Measurements from ENCODE around the gene TMEM273.

TMEM273 gene

DNA sequence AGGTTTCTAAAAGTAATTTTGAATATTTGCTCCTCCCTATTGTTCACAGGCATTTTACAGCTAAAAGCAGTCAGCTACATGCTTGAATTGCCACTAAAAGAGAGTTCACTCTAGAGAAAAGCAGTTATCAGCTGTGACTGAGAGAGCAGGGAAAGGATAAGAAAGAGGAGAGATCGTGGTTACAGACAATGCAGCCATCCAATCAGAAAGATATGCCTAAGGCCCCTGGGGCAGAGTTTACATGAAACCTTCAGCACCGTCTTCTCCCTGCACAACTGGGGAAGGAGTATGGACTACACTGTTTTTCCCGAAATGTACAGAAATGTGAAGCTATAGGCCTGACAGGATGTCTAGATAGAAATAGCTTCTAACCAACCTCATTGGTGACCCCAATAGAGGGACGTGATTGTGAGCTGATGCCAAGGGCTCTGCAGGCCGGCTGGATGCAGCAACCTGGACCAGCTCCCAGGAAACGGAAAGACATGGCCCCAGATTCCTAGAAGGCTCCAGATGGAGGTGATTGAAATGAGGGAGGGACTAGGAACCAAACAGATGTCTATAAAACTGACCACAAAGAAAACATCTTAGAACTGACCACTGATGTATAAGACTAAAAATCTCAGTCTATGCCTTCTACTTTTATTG lies 69.6 kb downstream of the TMEM273 start:
- TF ChIP-seq, protein P1, sequence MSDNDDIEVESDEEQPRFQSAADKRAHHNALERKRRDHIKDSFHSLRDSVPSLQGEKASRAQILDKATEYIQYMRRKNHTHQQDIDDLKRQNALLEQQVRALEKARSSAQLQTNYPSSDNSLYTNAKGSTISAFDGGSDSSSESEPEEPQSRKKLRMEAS (IDR thresholded peaks at IDR 0.05), result no peak
- TF ChIP-seq ZBTB7A (IDR thresholded peaks at IDR 0.05; ENCODE audit: low read depth) (no peak), TEAD4 (IDR thresholded peaks at IDR 0.05) (no peak), RAD21 (IDR thresholded peaks at IDR 0.05; ENCODE audit: low read depth) (no peak), TAF1 (IDR thresholded peaks at IDR 0.05; ENCODE audit: low read depth) (no peak), CEBPB (IDR thresholded peaks at IDR 0.05) (no peak), EGR1 (IDR thresholded peaks at IDR 0.05) (no peak), FOXM1 (IDR thresholded peaks at IDR 0.05; ENCODE audit: borderline replicate concordance, low read depth) (no peak), CREB1 (IDR thresholded peaks at IDR 0.05; ENCODE audit: low read depth) (no peak), NFIC (IDR thresholded peaks at IDR 0.05) (no peak), EP300 (IDR thresholded peaks at IDR 0.05; ENCODE audit: borderline replicate concordance) (no peak), YY1 (IDR thresholded peaks at IDR 0.05; ENCODE audit: low read depth) (no peak), TCF12 (IDR thresholded peaks at IDR 0.05; ENCODE audit: low read depth) (no peak)
- TF ChIP-seq, protein P2, sequence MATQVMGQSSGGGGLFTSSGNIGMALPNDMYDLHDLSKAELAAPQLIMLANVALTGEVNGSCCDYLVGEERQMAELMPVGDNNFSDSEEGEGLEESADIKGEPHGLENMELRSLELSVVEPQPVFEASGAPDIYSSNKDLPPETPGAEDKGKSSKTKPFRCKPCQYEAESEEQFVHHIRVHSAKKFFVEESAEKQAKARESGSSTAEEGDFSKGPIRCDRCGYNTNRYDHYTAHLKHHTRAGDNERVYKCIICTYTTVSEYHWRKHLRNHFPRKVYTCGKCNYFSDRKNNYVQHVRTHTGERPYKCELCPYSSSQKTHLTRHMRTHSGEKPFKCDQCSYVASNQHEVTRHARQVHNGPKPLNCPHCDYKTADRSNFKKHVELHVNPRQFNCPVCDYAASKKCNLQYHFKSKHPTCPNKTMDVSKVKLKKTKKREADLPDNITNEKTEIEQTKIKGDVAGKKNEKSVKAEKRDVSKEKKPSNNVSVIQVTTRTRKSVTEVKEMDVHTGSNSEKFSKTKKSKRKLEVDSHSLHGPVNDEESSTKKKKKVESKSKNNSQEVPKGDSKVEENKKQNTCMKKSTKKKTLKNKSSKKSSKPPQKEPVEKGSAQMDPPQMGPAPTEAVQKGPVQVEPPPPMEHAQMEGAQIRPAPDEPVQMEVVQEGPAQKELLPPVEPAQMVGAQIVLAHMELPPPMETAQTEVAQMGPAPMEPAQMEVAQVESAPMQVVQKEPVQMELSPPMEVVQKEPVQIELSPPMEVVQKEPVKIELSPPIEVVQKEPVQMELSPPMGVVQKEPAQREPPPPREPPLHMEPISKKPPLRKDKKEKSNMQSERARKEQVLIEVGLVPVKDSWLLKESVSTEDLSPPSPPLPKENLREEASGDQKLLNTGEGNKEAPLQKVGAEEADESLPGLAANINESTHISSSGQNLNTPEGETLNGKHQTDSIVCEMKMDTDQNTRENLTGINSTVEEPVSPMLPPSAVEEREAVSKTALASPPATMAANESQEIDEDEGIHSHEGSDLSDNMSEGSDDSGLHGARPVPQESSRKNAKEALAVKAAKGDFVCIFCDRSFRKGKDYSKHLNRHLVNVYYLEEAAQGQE (IDR thresholded peaks at IDR 0.05; ENCODE audit: low read depth), result no peak
- TF ChIP-seq, protein P3, sequence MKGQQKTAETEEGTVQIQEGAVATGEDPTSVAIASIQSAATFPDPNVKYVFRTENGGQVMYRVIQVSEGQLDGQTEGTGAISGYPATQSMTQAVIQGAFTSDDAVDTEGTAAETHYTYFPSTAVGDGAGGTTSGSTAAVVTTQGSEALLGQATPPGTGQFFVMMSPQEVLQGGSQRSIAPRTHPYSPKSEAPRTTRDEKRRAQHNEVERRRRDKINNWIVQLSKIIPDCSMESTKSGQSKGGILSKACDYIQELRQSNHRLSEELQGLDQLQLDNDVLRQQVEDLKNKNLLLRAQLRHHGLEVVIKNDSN (IDR thresholded peaks at IDR 0.05), result no peak

DNA sequence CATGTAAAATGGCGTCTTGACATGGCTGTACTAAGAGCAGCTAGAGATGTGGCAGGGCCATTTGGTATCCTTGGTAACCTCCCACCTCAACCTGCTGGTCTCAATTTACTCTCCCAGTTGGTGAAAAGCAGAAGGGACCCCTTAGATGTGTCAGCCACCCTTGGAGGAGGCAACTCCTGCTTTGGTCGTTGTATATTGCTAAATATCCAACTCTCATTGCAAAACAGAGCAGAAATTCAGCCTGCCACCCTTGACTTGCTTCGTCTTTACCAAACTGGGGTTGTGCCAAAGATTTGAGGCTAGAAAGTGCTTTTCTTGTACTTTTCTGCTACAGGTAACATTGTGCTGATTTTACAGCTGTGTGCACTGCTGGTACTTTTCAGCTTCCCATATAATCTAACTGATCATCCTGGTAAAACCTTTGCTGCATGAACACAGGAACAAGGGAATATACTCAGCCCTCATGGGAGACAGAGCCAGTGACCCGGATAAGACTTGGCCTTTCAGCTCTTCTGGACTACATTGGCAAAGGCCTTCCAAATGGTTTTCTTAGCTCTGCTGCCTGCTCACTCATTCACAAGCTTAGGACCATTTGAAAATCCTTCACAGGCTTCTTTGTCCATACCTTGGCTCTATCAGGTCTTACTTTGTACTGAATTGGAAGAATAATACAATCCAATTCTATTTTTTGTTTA lies 70.7 kb downstream of the TMEM273 start:
- TF ChIP-seq CEBPB (IDR thresholded peaks at IDR 0.05) (no peak), EGR1 (IDR thresholded peaks at IDR 0.05) (no peak)

DNA sequence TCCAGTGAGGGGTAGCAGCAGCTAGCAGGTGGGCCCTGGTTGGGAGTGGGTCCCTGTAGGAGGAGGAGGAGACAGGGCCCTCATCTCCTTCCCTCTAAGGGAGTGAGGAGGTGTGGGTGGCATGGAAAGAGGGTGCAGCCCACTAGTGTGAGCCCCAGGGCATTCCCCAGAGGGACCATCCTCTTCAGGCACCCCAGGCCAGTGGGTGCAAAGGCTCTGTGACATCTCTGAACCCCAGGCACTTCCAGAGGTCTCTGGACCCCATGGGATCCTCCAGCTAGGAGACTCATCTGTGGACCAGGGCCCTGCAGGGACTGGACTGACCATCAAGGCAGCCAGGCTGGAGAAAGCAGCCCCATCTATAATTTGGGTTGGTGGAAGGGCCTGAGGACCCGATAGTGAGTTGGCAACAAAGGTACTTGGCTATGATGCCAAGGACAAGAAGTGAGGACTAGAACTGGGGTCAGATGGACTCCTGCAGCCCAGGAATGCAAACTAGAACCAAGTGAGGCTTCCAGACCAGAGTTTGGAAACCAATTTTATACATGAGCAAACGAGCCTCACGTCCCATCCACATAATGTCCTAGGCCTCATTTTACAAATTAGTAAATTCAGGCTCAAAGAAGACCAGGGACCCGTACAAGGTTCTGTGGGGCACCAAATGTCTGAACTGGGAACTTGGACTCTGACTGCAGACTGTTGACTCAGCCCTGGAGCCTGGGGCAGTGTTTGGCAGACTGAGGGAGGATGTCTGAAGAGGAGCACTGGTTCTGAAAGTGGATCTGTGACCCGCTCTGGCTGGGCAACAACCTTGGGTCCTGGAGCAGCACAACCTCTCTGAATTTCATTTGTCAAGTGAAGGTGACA lies 71.4 kb downstream of the TMEM273 start:
- TF ChIP-seq TEAD4 (IDR thresholded peaks at IDR 0.05) (no peak), CEBPB (IDR thresholded peaks at IDR 0.05) (no peak), TAF1 (IDR thresholded peaks at IDR 0.05; ENCODE audit: low read depth) (no peak), RAD21 (IDR thresholded peaks at IDR 0.05; ENCODE audit: low read depth) (no peak), CREB1 (IDR thresholded peaks at IDR 0.05; ENCODE audit: low read depth) (no peak), TCF12 (IDR thresholded peaks at IDR 0.05; ENCODE audit: low read depth) (no peak), EGR1 (IDR thresholded peaks at IDR 0.05) (no peak), ZBTB7A (IDR thresholded peaks at IDR 0.05; ENCODE audit: low read depth) (no peak), FOXM1 (IDR thresholded peaks at IDR 0.05; ENCODE audit: borderline replicate concordance, low read depth) (no peak), NFIC (IDR thresholded peaks at IDR 0.05) (no peak)
- TF ChIP-seq, protein P1 (IDR thresholded peaks at IDR 0.05), result no peak

DNA sequence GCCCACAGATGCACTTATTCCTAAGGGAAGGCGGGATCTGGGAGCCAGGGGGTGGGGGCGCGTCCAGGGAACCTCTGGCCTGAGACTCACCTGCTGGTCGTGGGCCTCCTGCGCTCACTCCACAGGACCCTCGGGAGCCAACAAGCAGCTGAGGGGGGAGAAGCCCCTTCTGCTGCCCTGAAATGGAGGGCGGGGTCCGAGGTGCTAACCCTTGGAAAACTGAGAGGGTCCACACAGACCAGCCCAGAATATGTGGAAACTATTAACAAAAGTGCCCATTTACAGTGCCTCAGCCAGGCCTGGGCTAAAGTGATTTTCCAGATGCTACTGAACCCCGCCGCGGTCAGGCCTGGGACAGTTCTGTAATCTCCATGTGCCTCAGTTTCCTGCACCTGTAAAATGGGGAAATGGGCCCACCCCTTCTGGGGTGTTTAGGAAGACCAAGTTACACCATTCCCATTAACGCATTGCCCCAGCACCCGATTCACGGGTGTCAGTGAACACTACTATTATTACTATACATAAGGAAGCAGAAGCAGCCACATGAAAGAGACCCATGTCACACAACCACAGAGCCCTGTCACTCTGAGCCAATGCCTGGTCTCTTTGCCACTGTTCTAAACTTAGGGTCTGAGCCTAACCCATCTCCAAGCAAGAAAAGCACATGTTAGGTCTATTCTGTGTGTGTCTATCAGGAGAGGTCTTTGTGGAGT lies 72.2 kb downstream of the TMEM273 start:
- TF ChIP-seq NFIC (IDR thresholded peaks at IDR 0.05) (no peak), TEAD4 (IDR thresholded peaks at IDR 0.05) (no peak), EP300 (IDR thresholded peaks at IDR 0.05; ENCODE audit: borderline replicate concordance) (no peak), RAD21 (IDR thresholded peaks at IDR 0.05; ENCODE audit: low read depth) (no peak), EGR1 (IDR thresholded peaks at IDR 0.05) (no peak), CREB1 (IDR thresholded peaks at IDR 0.05; ENCODE audit: low read depth) (no peak), TAF1 (IDR thresholded peaks at IDR 0.05; ENCODE audit: low read depth) (no peak), FOXM1 (IDR thresholded peaks at IDR 0.05; ENCODE audit: borderline replicate concordance, low read depth) (no peak), TCF12 (IDR thresholded peaks at IDR 0.05; ENCODE audit: low read depth) (no peak), ZBTB7A (IDR thresholded peaks at IDR 0.05; ENCODE audit: low read depth) (no peak), CEBPB (IDR thresholded peaks at IDR 0.05) (no peak), YY1 (IDR thresholded peaks at IDR 0.05; ENCODE audit: low read depth) (no peak)
- TF ChIP-seq, protein P1 (IDR thresholded peaks at IDR 0.05), result no peak
- TF ChIP-seq, protein P3 (IDR thresholded peaks at IDR 0.05), result no peak
- TF ChIP-seq, protein P2 (IDR thresholded peaks at IDR 0.05; ENCODE audit: low read depth), result no peak
